CD4-positive, alpha-beta T cell treated with Interleukin-6 at 100 ng/mL for 8 hours (primary cell): ENCODE data around the gene MAEL.

ENCODE experiments used
- DNase-seq: peaks from one replicate; pipeline ENCODE4 v3.0.0-alpha.2; 2020; ENCODE audit warnings: mixed read lengths, low spot score

Gene MAEL

GRCh38 chr1:166988974-166989515 is at the start of gene MAEL:
TSS of gene MAEL (plus strand) at chr1:166989280. CDS start at chr1:166989353, 73 bp downstream.
- no peak for DNase-seq

- no peak for DNase-seq
Measured at GRCh38 chr1:166939741-166940375, 49.2 kb upstream of the MAEL start.

GRCh38 chr1:166944186-166944967 is 44.7 kb upstream of the MAEL start:
- no peak for DNase-seq

- no peak for DNase-seq
Measured at GRCh38 chr1:166947398-166948043, 41.6 kb upstream of the MAEL start.

GRCh38 chr1:166948856-166949350 is 40.2 kb upstream of the MAEL start:
- no peak for DNase-seq

- no peak for DNase-seq
Measured at GRCh38 chr1:166950156-166950555, 38.9 kb upstream of the MAEL start.

GRCh38 chr1:166951050-166951449 is 38.0 kb upstream of the MAEL start:
- DNase-seq = no peak

- DNase-seq = no peak
Measured at GRCh38 chr1:166952002-166952746, 36.9 kb upstream of the MAEL start.

- DNase-seq = no peak
Measured at GRCh38 chr1:166953491-166953890, 35.6 kb upstream of the MAEL start.

GRCh38 chr1:166956057-166956850 is 32.8 kb upstream of the MAEL start:
- DNase-seq = no peak

GRCh38 chr1:166956872-166957271 is 32.2 kb upstream of the MAEL start:
- DNase-seq = no peak

GRCh38 chr1:166960858-166961474 is 28.1 kb upstream of the MAEL start:
- no peak for DNase-seq

- no peak for DNase-seq
Measured at GRCh38 chr1:166969074-166969677, 19.9 kb upstream of the MAEL start.

- DNase-seq = no peak
Measured at GRCh38 chr1:166971252-166971651, 17.8 kb upstream of the MAEL start.

GRCh38 chr1:166972193-166972592 is 16.9 kb upstream of the MAEL start:
- no peak for DNase-seq

- no peak for DNase-seq
Measured at GRCh38 chr1:166972826-166973225, 16.3 kb upstream of the MAEL start.

GRCh38 chr1:166974647-166975345 is 14.3 kb upstream of the MAEL start:
- DNase-seq = peak; percentile 3

- peak; percentile 23 for DNase-seq
Measured at GRCh38 chr1:166975361-166976129, 13.5 kb upstream of the MAEL start, which contains the start of gene ILDR2. TSS of gene ILDR2 (minus strand) at chr1:166975540. CDS start at chr1:166975268, 272 bp downstream.

- DNase-seq = no peak
Measured at GRCh38 chr1:166977951-166978350, 11.1 kb upstream of the MAEL start.
